ENCODE measurements around the gene DOCK3.

GRCh38 chr3:50675179-50676030 is 678 bp downstream of the DOCK3 start:
- TF ChIP-seq CTCF (IDR thresholded peaks at IDR 0.05; ENCODE audit: low read depth, low read length, poor library complexity, severe bottlenecking) (peak; percentile 31), EZH2phosphoT487 (IDR thresholded peaks at IDR 0.05; ENCODE audit: borderline replicate concordance, low read length) (peak; percentile 22; the same call in 1 of the 2 replicates)

Data from DOHH2 (cell line).